Right atrium auricular region (tissue), 2 donors: ENCODE data around the gene EPM2A. TPM values are rescaled to one million over a fixed set of nuclear protein-coding genes. Genes with fewer than 3 reads are reported as not detected.

Source experiments
- DNase-seq: peaks from one replicate; pipeline ENCODE4 v3.0.0-alpha.2; 2019; ENCODE audit warnings: low spot score
- H3K27ac ChIP-seq, 2 donors: fragments of 200-600 bp; sonication (generic); 1 replicate in 1 of 2; 2 replicates in 1 of 2; pipeline ENCODE4 v1.5.1; 2016 to 2019
- H3K27me3 ChIP-seq, 2 donors: fragments of 200-600 bp; sonication (generic); one replicate each; pipeline versions ENCODE4 v1.5.1 to v1.6.0; 2017 to 2019
- H3K36me3 ChIP-seq: fragments of 200-600 bp; sonication (generic); one replicate; pipeline ENCODE4 v1.5.1; 2016
- H3K4me1 ChIP-seq, 2 donors: fragments of 200-600 bp; sonication (generic); one replicate each; pipeline versions ENCODE4 v1.5.1 to v1.6.0; 2017 to 2019
- H3K4me3 ChIP-seq, 2 donors: fragments of 200-600 bp; sonication (generic); 1 replicate in 1 of 2; 2 replicates in 1 of 2; pipeline ENCODE4 v1.5.1; 2017 to 2019; ENCODE audit warnings: mild to moderate bottlenecking in 1 of 2, moderate library complexity in 1 of 2
- H3K9me3 ChIP-seq, 2 donors: fragments of 200-600 bp; sonication (generic); one replicate each; pipeline ENCODE4 v1.5.1; 2019
- total RNA-seq, 2 donors: library from RNA; depleted of rRNA; stranded (reverse); fragments of >200 nt; gene quantifications; one replicate each; pipeline ENCODE4 v1.1.0, GENCODE V29; 2016
- TF ChIP-seq, protein P1 (sequence below), 2 donors: fragments of 200-600 bp; sonication (generic); IDR thresholded peaks; one replicate each; pipeline ENCODE4 v1.5.1; 2019; ENCODE audit warnings: antibody characterized with exemption in 2 of 2

Gene EPM2A
- total RNA-seq, 2 donors from 2014 or later = 24.2 to 24.7 TPM

DNA sequence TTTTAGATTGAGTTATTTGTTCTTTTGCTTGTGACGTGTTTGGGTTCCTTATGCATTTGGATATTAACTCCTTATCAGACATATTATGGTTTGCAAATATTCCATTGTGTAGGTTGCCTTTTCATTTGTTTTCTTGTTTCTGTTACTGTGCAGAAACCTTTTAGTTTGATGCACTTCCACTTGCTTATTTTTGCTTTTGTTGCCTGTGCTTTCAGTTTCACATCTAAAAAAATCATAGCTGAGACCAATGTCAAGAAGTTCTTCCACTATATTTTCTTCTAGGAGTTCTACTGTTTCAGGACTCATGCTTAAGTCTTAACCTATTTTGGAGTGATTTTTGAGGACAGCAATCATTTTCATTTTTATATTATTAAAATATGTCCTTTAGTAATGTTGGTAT is 113.5 kb downstream of the EPM2A start:
- no peaks in the 10 kb centered on the region for H3K27me3 ChIP-seq
- no peaks in the 10 kb centered on the region for H3K9me3 ChIP-seq
- H3K27ac ChIP-seq = no peak overlapping the region
- no peak for DNase-seq
- no peaks in the 10 kb centered on the region for H3K36me3 ChIP-seq
- no peaks in the 10 kb centered on the region for H3K4me1 ChIP-seq
- no peak overlapping the region for H3K4me3 ChIP-seq
- TF ChIP-seq, protein P1, sequence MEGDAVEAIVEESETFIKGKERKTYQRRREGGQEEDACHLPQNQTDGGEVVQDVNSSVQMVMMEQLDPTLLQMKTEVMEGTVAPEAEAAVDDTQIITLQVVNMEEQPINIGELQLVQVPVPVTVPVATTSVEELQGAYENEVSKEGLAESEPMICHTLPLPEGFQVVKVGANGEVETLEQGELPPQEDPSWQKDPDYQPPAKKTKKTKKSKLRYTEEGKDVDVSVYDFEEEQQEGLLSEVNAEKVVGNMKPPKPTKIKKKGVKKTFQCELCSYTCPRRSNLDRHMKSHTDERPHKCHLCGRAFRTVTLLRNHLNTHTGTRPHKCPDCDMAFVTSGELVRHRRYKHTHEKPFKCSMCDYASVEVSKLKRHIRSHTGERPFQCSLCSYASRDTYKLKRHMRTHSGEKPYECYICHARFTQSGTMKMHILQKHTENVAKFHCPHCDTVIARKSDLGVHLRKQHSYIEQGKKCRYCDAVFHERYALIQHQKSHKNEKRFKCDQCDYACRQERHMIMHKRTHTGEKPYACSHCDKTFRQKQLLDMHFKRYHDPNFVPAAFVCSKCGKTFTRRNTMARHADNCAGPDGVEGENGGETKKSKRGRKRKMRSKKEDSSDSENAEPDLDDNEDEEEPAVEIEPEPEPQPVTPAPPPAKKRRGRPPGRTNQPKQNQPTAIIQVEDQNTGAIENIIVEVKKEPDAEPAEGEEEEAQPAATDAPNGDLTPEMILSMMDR (IDR thresholded peaks at IDR 0.05) = no peak

DNA sequence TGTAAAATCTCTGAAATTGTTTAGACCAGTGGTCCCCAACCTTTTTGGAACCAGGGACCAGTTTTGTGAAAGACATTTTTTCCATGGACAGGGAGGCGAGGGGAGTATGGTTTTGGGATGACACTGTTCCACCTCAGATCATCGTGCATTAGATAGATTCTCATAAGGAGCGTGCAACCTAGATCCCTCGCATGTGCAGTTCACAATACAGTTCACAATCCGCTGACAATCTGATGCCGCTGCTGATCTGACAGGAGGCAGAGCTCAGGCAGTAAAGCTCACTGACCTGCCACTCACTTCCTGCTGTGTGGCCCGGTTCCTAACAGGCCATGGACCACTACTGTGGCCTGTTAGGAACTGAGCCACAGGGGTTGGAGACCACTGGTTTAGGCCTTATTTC is 115.2 kb downstream of the EPM2A start:
- no peak overlapping the region for H3K27ac ChIP-seq
- DNase-seq = no peak
- TF ChIP-seq, protein P1 (IDR thresholded peaks at IDR 0.05) = no peak
- no peaks in the 10 kb centered on the region for H3K27me3 ChIP-seq
- H3K9me3 ChIP-seq = no peaks in the 10 kb centered on the region
- no peaks in the 10 kb centered on the region for H3K36me3 ChIP-seq
- H3K4me1 ChIP-seq = no peaks in the 10 kb centered on the region
- H3K4me3 ChIP-seq = no peak overlapping the region

DNA sequence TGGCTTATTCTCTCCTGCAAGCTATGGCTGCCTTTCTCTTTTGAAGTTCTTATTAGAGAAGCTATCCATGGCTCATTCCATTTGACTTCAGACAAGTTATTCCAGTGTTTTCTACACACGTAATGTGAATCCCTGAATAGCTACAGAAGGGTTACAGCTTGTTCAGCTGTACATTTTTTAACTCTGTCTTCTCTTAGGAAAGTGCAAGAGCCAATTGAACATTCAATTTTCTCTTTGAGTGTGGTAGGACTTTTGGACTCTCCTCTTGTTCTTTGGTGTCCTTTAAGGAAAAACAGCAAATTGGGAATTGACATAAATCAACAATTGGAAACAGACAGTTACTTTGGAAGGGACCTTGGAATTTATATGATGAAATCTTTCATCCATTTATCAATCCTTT is 125.8 kb downstream of the EPM2A start:
- Histone ChIP-seq H3K36me3 (no peaks in the 10 kb centered on the region), H3K4me1 (no peaks in the 10 kb centered on the region), H3K4me3 (no peak overlapping the region), H3K27ac (no peak overlapping the region), H3K9me3 (no peaks in the 10 kb centered on the region), H3K27me3 (no peaks in the 10 kb centered on the region)
- no peak for DNase-seq
- TF ChIP-seq, protein P1 (IDR thresholded peaks at IDR 0.05) = no peak

DNA sequence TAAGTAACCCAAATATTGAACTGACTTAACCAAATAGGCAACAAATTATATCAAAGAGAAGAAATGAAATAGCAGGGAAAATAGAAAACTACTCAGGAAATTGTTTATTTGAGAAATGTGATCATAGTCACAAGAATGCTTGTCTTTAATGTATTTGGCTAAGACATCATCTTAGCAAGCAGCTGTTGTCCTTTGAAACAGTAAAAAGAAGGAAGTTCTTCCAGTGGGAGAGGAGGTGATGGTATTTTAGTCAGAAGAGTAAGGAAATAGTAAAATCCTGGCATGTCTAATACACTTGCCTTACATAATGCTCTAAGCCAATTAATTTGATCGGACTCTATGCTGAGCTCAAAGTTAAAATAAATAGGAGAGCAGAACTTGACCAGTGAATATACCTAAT is 126.5 kb downstream of the EPM2A start:
- Histone ChIP-seq H3K4me1 (no peaks in the 10 kb centered on the region), H3K36me3 (no peaks in the 10 kb centered on the region), H3K27ac (no peak overlapping the region), H3K27me3 (no peaks in the 10 kb centered on the region), H3K4me3 (no peak overlapping the region), H3K9me3 (no peaks in the 10 kb centered on the region)
- TF ChIP-seq, protein P1 (IDR thresholded peaks at IDR 0.05) = no peak
- DNase-seq = no peak

DNA sequence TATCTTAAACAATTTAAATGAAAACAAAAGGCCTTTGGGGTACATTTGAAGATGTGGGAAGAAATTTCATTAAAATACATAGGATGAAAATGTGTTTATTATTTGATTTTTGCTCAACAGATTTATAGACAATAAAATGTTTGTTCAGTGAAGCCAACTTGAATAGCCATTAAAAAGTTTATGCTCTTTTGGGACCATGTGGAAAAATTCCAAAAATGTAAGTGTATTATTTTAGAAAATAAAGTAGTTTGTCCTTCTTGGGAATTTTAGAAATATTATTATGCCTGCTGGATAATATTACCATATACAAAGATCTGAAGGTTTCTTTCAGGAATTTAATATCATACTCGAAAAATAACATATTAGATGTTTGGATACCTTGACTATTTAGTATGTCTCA is 131.3 kb downstream of the EPM2A start:
- TF ChIP-seq, protein P1 (IDR thresholded peaks at IDR 0.05) = no peak
- no peak for DNase-seq
- Histone ChIP-seq H3K27ac (no peak overlapping the region), H3K36me3 (no peaks in the 10 kb centered on the region), H3K4me3 (no peak overlapping the region), H3K4me1 (no peaks in the 10 kb centered on the region), H3K27me3 (no peaks in the 10 kb centered on the region), H3K9me3 (no peaks in the 10 kb centered on the region)

DNA sequence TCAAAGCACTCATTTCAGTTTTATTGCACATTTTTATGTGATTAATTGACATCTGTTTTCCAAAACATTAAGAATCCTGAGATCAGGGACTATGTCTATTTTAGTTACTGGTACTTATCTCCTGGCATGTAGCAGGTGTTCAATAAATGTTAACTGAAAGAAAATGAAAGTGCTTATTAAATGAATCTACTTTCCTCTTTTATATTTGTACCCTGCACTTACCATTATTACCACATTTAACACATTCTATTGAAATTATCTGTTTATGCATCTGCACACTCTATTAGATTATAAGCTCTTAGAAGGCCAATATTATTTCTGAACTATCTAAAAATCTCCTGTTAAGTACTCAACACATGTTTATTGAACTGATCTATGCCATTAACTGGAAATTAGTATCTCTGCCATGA is 131.9 kb downstream of the EPM2A start:
- H3K4me1 ChIP-seq = no peaks in the 10 kb centered on the region
- no peaks in the 10 kb centered on the region for H3K36me3 ChIP-seq
- H3K27me3 ChIP-seq = no peaks in the 10 kb centered on the region
- TF ChIP-seq, protein P1 (IDR thresholded peaks at IDR 0.05) = no peak
- no peaks in the 10 kb centered on the region for H3K9me3 ChIP-seq
- DNase-seq = no peak
- H3K4me3 ChIP-seq = no peak overlapping the region
- H3K27ac ChIP-seq = no peak overlapping the region
